ENCODE measurements around the gene KLK2. TPM values are rescaled to one million over a fixed set of nuclear protein-coding genes. Genes with fewer than 3 reads are reported as not detected.

The KLK2 gene
- total RNA-seq (2021; ENCODE audit: unreplicated experiment): not detected
- not detected in 2 replicates for polyA plus RNA-seq (2012)
- percentile 9 among the genes with signal in this experiment for Bru-seq, nascent RNA
- BruChase-seq, experiment 1, labeled RNA remaining after a 6-hour chase: percentile 9 among the genes with signal in this experiment
- BruChase-seq, experiment 2, labeled RNA remaining after a 2-hour chase: not detected
- long read RNA-seq: 0 reads

- ATAC-seq (no peak), DNase-seq (ENCODE audit: low read depth, low spot score) (no peak)
- ChIA-PET RAD21 (ENCODE audit: low non-redundant PET in 1 of 2, low total read pairs in 2 of 2, uncharacterized antibody in 2 of 2, unreplicated experiment in 2 of 2) (no interaction called here), CTCF (no interaction called here), POLR2A (no interaction called here)
- H3K27me3 ChIP-seq (ENCODE audit: insufficient read depth, low read length): peaks cover 82% of the 10 kb centered on the region
- no peak within 1 kb of the TSS for H3K4me2 ChIP-seq (ENCODE audit: low read length)
- no peaks in the 10 kb centered on the region for H3K4me1 ChIP-seq (ENCODE audit: control insufficient read depth in 1 of 2, insufficient read depth in 2 of 2, low read length in 2 of 2)
- H3K27ac ChIP-seq (ENCODE audit: low read depth, low read length): no peak within 1 kb of the TSS
- no peaks in the 10 kb centered on the region for H3K36me3 ChIP-seq (ENCODE audit: control insufficient read depth in 1 of 2, insufficient read depth in 2 of 2, low read length in 2 of 2)
- intact Hi-C loops (cut with micrococcal nuclease): no loop called here
- H2AFZ ChIP-seq (ENCODE audit: low read depth, low read length, poor library complexity, severe bottlenecking): no peak within 1 kb of the TSS
- H3K9ac ChIP-seq (ENCODE audit: low read length): no peak within 1 kb of the TSS
- no peaks in the 10 kb centered on the region for H3K9me2 ChIP-seq (ENCODE audit: insufficient read depth)
- TF ChIP-seq CBX3 (IDR thresholded peaks at IDR 0.05; ENCODE audit: low read depth): no peak
- TF ChIP-seq ZFX (IDR thresholded peaks at IDR 0.05): no peak
- TF ChIP-seq TCF7L2 (IDR thresholded peaks at IDR 0.05; ENCODE audit: borderline replicate concordance, extremely low read depth, insufficient read depth, insufficient read length): no peak
- no peaks in the 10 kb centered on the region for H3K79me2 ChIP-seq (ENCODE audit: insufficient read depth, low read length)
- no peak within 1 kb of the TSS for H3K4me3 ChIP-seq (replicated peaks in 1 of 2; ENCODE audit: low read depth in 1 of 2, low read length in 2 of 2)
- BruUV-seq (replicated peaks): no TSS peak
- no peaks in the 10 kb centered on the region for H4K20me1 ChIP-seq (ENCODE audit: insufficient read depth)
- no peaks in the 10 kb centered on the region for H3K9me3 ChIP-seq (ENCODE audit: control insufficient read depth in 1 of 2, insufficient read depth in 1 of 2, low read depth in 1 of 2, low read length in 2 of 2)
These were observed at the start of gene KLK2 for GRCh38 chr19:50873056-50873455. Gene KLK2 (plus strand): TSS chr19:50873439. CDS start chr19:50873474, 35 bp downstream.

- ATAC-seq: no peak
- ChIA-PET RAD21 (ENCODE audit: low non-redundant PET in 1 of 2, low total read pairs in 2 of 2, uncharacterized antibody in 2 of 2, unreplicated experiment in 2 of 2) (no interaction called here), POLR2A (no interaction called here), CTCF (no interaction called here)
- H3K9me3 ChIP-seq (ENCODE audit: control insufficient read depth in 1 of 2, insufficient read depth in 1 of 2, low read depth in 1 of 2, low read length in 2 of 2): no peaks in the 10 kb centered on the region; a peak in 1 of 4 replicates
- no peaks in the 10 kb centered on the region for H4K20me1 ChIP-seq (ENCODE audit: insufficient read depth)
- no peaks in the 10 kb centered on the region for H3K79me2 ChIP-seq (ENCODE audit: insufficient read depth, low read length)
- no peaks in the 10 kb centered on the region for H3K36me3 ChIP-seq (ENCODE audit: control insufficient read depth in 1 of 2, insufficient read depth in 2 of 2, low read length in 2 of 2)
- no peak overlapping the region for H3K4me3 ChIP-seq (replicated peaks in 1 of 2; ENCODE audit: low read depth in 1 of 2, low read length in 2 of 2)
- no peaks in the 10 kb centered on the region for H3K9me2 ChIP-seq (ENCODE audit: insufficient read depth)
- no peaks in the 10 kb centered on the region for H3K27me3 ChIP-seq (ENCODE audit: insufficient read depth, low read length)
- no peak overlapping the region for H3K9ac ChIP-seq (ENCODE audit: low read length)
- no peak overlapping the region for H3K27ac ChIP-seq (ENCODE audit: low read depth, low read length)
- no peak overlapping the region for H2AFZ ChIP-seq (ENCODE audit: low read depth, low read length, poor library complexity, severe bottlenecking)
- DNase-seq (ENCODE audit: low read depth, low spot score): no peak
- peaks cover 0 to 11% of the 10 kb centered on the region in 2 experiments; a peak in 2 of 4 replicates for H3K4me1 ChIP-seq (ENCODE audit: control insufficient read depth in 1 of 2, insufficient read depth in 2 of 2, low read length in 2 of 2)
- no TSS peak for BruUV-seq (replicated peaks)
- no peak overlapping the region for H3K4me2 ChIP-seq (ENCODE audit: low read length)
- intact Hi-C loops (cut with micrococcal nuclease): no loop called here
- no peak for TF ChIP-seq CTCF (IDR thresholded peaks at IDR 0.05 in 2 of 3, conservative IDR thresholded peaks at IDR 0.05 in 1 of 3; ENCODE audit: borderline replicate concordance in 1 of 3, insufficient read depth in 1 of 3, low read depth in 2 of 3, low read length in 2 of 3)
- TF ChIP-seq, protein P1, sequence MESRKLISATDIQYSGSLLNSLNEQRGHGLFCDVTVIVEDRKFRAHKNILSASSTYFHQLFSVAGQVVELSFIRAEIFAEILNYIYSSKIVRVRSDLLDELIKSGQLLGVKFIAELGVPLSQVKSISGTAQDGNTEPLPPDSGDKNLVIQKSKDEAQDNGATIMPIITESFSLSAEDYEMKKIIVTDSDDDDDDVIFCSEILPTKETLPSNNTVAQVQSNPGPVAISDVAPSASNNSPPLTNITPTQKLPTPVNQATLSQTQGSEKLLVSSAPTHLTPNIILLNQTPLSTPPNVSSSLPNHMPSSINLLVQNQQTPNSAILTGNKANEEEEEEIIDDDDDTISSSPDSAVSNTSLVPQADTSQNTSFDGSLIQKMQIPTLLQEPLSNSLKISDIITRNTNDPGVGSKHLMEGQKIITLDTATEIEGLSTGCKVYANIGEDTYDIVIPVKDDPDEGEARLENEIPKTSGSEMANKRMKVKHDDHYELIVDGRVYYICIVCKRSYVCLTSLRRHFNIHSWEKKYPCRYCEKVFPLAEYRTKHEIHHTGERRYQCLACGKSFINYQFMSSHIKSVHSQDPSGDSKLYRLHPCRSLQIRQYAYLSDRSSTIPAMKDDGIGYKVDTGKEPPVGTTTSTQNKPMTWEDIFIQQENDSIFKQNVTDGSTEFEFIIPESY (IDR thresholded peaks at IDR 0.05; ENCODE audit: extremely low read depth, insufficient replicate concordance, low read length): no peak
- TF ChIP-seq JUND (IDR thresholded peaks at IDR 0.05): no peak
These were observed 46.6 kb upstream of the KLK2 start for GRCh38 chr19:50826492-50827240.

Measured in HCT116 (cell line).